Caco-2 (cell line): ENCODE measurements around the gene TLE3. TPM values are rescaled to one million over a fixed set of nuclear protein-coding genes. Genes with fewer than 3 reads are reported as not detected.

ENCODE experiments used
- BruUV-seq: library from RNA; stranded (reverse); fragments of 400-500 nt; replicated peaks from 2 replicates; lab custom pipeline; 2021; lab: Mats Ljungman, UMichigan
- CTCF ChIA-PET: fragments of 300-600 bp; sonication (Branson Sonifier 250); formaldehyde crosslinking; loops from one replicate; lab custom pipeline; 2022; ENCODE audit warnings: antibody characterized with exemption; lab: Charles Lee
- POLR2A ChIA-PET: fragments of 300-600 bp; sonication (Branson Sonifier 250); formaldehyde crosslinking; loops from one replicate; lab custom pipeline; 2022; ENCODE audit warnings: antibody characterized with exemption; lab: Charles Lee
- DNase-seq, 2 experiments: peaks; one replicate each; pipeline versions ENCODE4 v3.0.0 to v3.0.0-alpha.2; 2020 to 2022
- H3K27me3 ChIP-seq: replicated peaks from 2 replicates; pipeline ENCODE4 v1.6.0; 2011; ENCODE audit warnings: low read length; ENCODE audit not compliant: control insufficient read depth, insufficient read depth
- H3K36me3 ChIP-seq: 2 replicates; pipeline ENCODE4 v1.5.1; 2011; ENCODE audit warnings: low read length; ENCODE audit not compliant: control insufficient read depth, insufficient read depth
- H3K4me1 ChIP-seq: fragments of 250-450 bp; sonication (Bioruptor Pico); 2 replicates; pipeline ENCODE4 v1.5.1; 2020; ENCODE audit warnings: mild to moderate bottlenecking
- H3K4me3 ChIP-seq: 2 replicates; pipeline ENCODE4 v1.5.1; 2011; ENCODE audit warnings: low read depth, mild to moderate bottlenecking, control low read depth, low read length
- H3K9me3 ChIP-seq: fragments of 250-450 bp; sonication (Bioruptor Pico); 2 replicates; pipeline ENCODE4 v1.5.1; 2020; ENCODE audit warnings: mild to moderate bottlenecking, moderate library complexity
- H3K27ac Mint-ChIP-seq: one replicate; pipeline ENCODE4 v1.8.0; 2022; ENCODE audit warnings: mixed read lengths; ENCODE audit not compliant: unreplicated experiment
- H3K27me3 Mint-ChIP-seq: one replicate; pipeline ENCODE4 v1.8.0; 2022; ENCODE audit warnings: mixed read lengths; ENCODE audit not compliant: insufficient read depth, unreplicated experiment
- H3K36me3 Mint-ChIP-seq: one replicate; pipeline ENCODE4 v1.8.0; 2022; ENCODE audit warnings: mild to moderate bottlenecking, mixed read lengths; ENCODE audit not compliant: insufficient read depth, unreplicated experiment
- H3K4me1 Mint-ChIP-seq: one replicate; pipeline ENCODE4 v1.8.0; 2022; ENCODE audit warnings: low read depth, mixed read lengths; ENCODE audit not compliant: unreplicated experiment
- H3K4me3 Mint-ChIP-seq: one replicate; pipeline ENCODE4 v1.8.0; 2022; ENCODE audit warnings: mild to moderate bottlenecking, moderate library complexity, mixed read lengths; ENCODE audit not compliant: unreplicated experiment
- H3K9me3 Mint-ChIP-seq: one replicate; pipeline ENCODE4 v1.8.0; 2022; ENCODE audit warnings: mixed read lengths; ENCODE audit not compliant: unreplicated experiment
- intact Hi-C: fragments of 100-400 bp; cut with micrococcal nuclease; formaldehyde crosslinking; loops from one replicate; pipeline ENCODE4 v1.10.0; 2022; ENCODE audit not compliant: unreplicated experiment
- total RNA-seq: library from RNA; stranded (reverse); gene quantifications from 2 replicates; pipeline ENCODE4 v1.2.3, GENCODE V29; 2022
- TF ChIP-seq, protein P1 (sequence below), 2 experiments: fragments of 200-600 bp in 1 of 2; IDR thresholded peaks; 1 replicate in 1 of 2; 2 replicates in 1 of 2; pipeline versions ENCODE4 v1.5.1 to v1.8.0; 2011 to 2022; ENCODE audit warnings: antibody characterized with exemption in 1 of 2, control low read depth in 1 of 2, inconsistent platforms in 1 of 2, low read depth in 1 of 2, low read length in 1 of 2, mild to moderate bottlenecking in 1 of 2, moderate library complexity in 1 of 2; ENCODE audit not compliant: insufficient read depth in 1 of 2, severe bottlenecking in 1 of 2, unreplicated experiment in 1 of 2

The TLE3 gene
- total RNA-seq, 1 experiment from 2014 or later: 105 TPM

DNA sequence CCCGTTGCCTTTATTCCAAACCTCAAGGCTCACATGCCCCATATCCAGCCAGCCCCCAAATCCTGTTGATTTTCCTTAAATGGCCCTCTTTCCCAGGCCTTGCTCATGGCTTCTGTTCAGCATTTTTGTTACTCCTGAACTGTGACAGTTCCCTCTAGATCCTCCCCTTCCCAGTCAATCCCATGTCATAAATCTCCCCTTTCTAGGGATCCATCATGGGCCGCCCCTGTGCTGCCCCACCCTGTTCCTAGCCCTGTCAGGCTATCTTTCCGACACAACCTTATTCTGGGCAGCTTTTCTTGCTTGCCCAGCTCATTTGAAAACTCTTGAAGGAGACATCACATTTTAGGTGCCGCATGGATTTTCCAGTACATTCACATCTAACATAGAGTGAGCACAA, 84.8 kb downstream of the TLE3 start:
- TF ChIP-seq, protein P1, sequence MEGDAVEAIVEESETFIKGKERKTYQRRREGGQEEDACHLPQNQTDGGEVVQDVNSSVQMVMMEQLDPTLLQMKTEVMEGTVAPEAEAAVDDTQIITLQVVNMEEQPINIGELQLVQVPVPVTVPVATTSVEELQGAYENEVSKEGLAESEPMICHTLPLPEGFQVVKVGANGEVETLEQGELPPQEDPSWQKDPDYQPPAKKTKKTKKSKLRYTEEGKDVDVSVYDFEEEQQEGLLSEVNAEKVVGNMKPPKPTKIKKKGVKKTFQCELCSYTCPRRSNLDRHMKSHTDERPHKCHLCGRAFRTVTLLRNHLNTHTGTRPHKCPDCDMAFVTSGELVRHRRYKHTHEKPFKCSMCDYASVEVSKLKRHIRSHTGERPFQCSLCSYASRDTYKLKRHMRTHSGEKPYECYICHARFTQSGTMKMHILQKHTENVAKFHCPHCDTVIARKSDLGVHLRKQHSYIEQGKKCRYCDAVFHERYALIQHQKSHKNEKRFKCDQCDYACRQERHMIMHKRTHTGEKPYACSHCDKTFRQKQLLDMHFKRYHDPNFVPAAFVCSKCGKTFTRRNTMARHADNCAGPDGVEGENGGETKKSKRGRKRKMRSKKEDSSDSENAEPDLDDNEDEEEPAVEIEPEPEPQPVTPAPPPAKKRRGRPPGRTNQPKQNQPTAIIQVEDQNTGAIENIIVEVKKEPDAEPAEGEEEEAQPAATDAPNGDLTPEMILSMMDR (IDR thresholded peaks at IDR 0.05; ENCODE audit: insufficient read depth in 1 of 2, low read depth in 1 of 2, low read length in 1 of 2, severe bottlenecking in 1 of 2, unreplicated experiment in 1 of 2): no peak

DNA sequence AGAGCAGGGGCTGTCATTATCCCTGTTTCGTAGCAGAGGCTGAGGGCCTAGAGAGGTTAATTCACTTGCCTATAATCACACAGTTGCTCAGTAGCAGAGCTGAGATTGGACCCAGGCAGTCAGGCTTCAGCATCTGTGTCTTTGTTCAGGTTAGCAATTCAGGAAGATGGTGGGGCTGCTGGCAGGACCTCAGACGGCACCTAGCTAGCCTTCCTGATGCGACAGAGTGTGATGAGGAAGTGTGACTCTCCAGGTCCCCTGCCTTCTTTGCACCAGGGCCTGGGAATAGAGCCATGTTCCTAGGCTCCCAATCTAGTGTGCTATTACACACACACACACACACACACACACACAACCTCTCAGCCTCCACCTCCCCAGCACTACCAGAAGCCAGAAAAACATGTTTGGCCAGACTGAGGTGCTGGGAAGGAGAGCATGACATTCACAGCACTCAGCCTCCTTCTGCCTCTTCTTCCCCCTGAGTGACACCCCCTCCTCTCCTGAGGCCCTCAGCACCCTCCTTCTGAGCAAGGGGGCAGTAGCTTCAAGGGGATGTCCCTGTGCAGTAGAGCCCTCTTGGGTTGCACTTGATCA, 88.9 kb downstream of the TLE3 start:
- Mint-ChIP-seq H3K36me3 (no peaks in the 10 kb centered on the region), H3K4me3 (no peak overlapping the region), H3K27ac (no peak overlapping the region), H3K9me3 (no peaks in the 10 kb centered on the region), H3K27me3 (no peaks in the 10 kb centered on the region), H3K4me1 (no peaks in the 10 kb centered on the region)
- ChIA-PET POLR2A (no interaction called here), CTCF (interaction anchor here (0.7 kb wide), 1 partner anchor 71 kb away, joined by 3 read pairs; no protein-coding TSS in a partner anchor)
- no peaks in the 10 kb centered on the region for H3K4me1 ChIP-seq
- H3K27me3 ChIP-seq: no peaks in the 10 kb centered on the region
- BruUV-seq: no TSS peak
- no peaks in the 10 kb centered on the region for H3K9me3 ChIP-seq
- no peaks in the 10 kb centered on the region for H3K36me3 ChIP-seq
- intact Hi-C loops: no loop called here
- no peak overlapping the region for H3K4me3 ChIP-seq
- no peak for DNase-seq
- TF ChIP-seq, protein P1 (IDR thresholded peaks at IDR 0.05; ENCODE audit: insufficient read depth in 1 of 2, low read depth in 1 of 2, low read length in 1 of 2, severe bottlenecking in 1 of 2, unreplicated experiment in 1 of 2): no peak

More for the DNA sequence above, 84.8 kb downstream of the TLE3 start:
- CTCF ChIA-PET: no interaction called here
- no peaks in the 10 kb centered on the region for H3K36me3 ChIP-seq
- no peak overlapping the region for H3K4me3 ChIP-seq
- H3K36me3 Mint-ChIP-seq: no peaks in the 10 kb centered on the region
- POLR2A ChIA-PET: no interaction called here
- no peaks in the 10 kb centered on the region for H3K27me3 ChIP-seq
- no TSS peak for BruUV-seq
- H3K9me3 ChIP-seq: no peaks in the 10 kb centered on the region
- H3K4me3 Mint-ChIP-seq: no peak overlapping the region
- intact Hi-C loops: loop anchor here (5.0 kb wide), 1 partner anchor 436 kb away; no protein-coding TSS in a partner anchor
- no peaks in the 10 kb centered on the region for H3K27me3 Mint-ChIP-seq
- no peaks in the 10 kb centered on the region for H3K9me3 Mint-ChIP-seq
- no peak for DNase-seq
- peaks cover 7% of the 10 kb centered on the region for H3K4me1 Mint-ChIP-seq
- no peak overlapping the region for H3K27ac Mint-ChIP-seq
- no peaks in the 10 kb centered on the region for H3K4me1 ChIP-seq

DNA sequence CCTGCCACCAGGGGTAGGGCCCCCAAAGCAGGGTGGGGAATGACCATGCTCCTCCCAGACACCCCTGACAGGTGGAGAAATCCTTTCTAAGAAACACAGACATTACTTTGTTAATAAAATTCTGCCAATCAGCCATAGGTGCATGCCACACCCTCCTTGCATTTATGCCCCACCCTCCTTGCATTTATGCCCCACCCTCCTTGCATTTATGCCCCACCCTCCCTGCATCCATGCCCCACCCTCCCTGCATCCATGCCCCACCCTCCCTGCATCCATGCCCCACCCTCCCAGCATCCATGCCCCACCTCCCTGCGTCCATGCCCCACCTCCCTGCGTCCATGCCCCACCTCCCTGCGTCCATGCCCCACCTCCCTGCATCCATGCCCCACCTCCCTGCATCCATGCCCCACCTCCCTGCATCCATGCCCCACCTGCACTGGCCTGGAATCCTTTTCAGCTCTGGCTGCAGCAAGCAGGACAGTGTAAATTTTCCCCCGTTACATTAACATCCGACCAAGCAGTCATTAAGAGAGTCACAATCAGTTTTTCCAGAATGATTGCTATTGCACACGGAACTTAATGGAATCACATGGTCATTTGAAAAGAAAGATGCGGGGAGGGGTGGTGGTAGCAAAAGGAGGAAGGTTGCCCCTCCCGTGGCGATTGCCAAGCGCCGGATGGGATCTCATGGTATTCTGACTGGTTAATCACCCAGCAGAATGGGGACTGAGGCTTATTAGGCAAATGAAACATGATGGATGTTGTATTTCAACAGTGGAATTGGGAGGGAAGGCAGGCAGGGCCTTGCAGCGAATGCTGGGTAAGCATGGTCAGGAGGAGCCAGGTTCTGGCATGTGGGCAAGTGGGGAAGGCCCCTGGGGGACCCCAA, 91.2 kb downstream of the TLE3 start:
- no peak overlapping the region for H3K4me3 ChIP-seq
- H3K27me3 ChIP-seq: no peaks in the 10 kb centered on the region
- intact Hi-C loops: no loop called here
- ChIA-PET POLR2A (no interaction called here), CTCF (no interaction called here)
- Mint-ChIP-seq H3K9me3 (no peaks in the 10 kb centered on the region), H3K27me3 (peaks cover 3% of the 10 kb centered on the region), H3K4me3 (no peak overlapping the region), H3K4me1 (no peaks in the 10 kb centered on the region), H3K27ac (no peak overlapping the region), H3K36me3 (no peaks in the 10 kb centered on the region)
- BruUV-seq: no TSS peak
- no peaks in the 10 kb centered on the region for H3K4me1 ChIP-seq
- H3K36me3 ChIP-seq: no peaks in the 10 kb centered on the region
- DNase-seq: no peak
- no peaks in the 10 kb centered on the region; the same call in 1 of the 2 replicates for H3K9me3 ChIP-seq
- TF ChIP-seq, protein P1 (IDR thresholded peaks at IDR 0.05; ENCODE audit: insufficient read depth in 1 of 2, low read depth in 1 of 2, low read length in 1 of 2, severe bottlenecking in 1 of 2, unreplicated experiment in 1 of 2): no peak
